ENCODE data around the gene CCR6.
"Not testable (repeated sequence)": the region's sequence is repeated elsewhere in the genome, so short reads cannot be mapped to it uniquely, and the experiment has no call there.

The CCR6 gene

DNA sequence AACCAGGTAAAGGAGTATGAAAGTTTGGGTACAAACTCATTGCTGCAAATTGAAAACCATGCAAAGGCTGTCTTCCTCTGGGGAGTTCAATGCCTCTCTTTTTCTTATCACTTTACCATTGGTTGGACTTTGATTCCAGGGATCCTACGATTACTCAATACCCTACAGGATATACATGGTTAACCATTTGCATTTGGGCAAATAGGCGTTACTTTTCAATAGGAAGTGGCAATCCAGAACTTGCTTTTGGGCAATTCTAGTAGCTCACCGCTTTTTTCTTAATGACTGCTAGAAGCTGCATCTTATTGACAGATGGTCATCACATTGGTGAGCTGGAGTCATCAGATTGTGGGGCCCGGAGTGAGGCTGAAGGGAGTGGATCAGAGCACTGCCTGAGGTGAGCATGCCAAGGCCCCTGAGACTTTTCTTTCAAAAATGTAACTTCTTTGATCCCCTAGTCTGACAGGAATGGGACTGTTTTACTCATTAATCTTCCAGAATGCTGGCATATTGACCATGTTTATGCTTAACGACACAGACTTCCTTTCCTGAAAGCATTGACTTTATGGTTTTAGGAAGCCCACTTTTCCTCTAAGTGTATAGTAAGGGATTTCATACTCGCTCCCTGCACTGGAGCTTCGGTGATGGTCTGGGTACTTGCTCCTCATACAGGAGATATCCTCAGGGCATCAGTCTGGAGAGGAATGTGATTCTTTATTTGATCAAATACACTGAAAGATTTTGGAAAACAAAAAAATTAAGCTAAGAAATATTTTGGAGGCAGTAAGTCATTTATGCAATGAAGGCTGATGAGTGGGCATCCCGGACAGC lies at the start of gene CCR6:
Gene CCR6, plus strand, starts transcription at position 270 of the 831 bp plus-strand sequence. CDS start 13,039 bp downstream, outside the sequence.
- in situ Hi-C loops (cut with HindIII; ENCODE audit: low sequenced_read_pairs): no loop called here

DNA sequence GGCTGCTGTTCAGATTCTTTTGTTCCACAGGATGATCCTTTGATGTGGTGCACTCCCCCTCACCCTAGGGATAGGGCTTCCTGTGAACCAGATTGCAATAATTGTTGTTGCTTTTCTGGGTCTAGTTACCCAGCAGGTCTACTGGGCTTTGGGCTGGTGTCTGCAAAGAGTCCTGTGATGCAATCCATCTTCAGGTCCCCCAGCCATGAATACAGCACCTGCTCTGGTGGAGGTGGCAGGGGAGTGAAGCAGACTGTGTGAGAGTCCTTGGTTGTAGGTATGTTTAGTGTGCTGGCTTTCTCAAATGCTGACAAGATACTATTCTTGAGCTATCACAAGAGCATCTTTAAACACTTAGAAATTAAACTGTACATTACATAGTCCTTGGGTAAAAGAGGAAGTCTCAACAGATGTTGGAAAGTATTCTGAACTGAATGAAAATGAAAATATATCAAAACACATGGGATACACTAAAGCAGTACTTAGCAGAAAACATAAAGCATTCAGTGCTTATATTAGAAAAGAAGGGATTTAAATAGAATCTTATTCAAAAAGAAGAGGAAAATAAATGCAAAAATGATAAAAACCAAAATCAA lies 49.1 kb upstream of the CCR6 start:
- in situ Hi-C loops (cut with HindIII; ENCODE audit: low sequenced_read_pairs): no loop called here

DNA sequence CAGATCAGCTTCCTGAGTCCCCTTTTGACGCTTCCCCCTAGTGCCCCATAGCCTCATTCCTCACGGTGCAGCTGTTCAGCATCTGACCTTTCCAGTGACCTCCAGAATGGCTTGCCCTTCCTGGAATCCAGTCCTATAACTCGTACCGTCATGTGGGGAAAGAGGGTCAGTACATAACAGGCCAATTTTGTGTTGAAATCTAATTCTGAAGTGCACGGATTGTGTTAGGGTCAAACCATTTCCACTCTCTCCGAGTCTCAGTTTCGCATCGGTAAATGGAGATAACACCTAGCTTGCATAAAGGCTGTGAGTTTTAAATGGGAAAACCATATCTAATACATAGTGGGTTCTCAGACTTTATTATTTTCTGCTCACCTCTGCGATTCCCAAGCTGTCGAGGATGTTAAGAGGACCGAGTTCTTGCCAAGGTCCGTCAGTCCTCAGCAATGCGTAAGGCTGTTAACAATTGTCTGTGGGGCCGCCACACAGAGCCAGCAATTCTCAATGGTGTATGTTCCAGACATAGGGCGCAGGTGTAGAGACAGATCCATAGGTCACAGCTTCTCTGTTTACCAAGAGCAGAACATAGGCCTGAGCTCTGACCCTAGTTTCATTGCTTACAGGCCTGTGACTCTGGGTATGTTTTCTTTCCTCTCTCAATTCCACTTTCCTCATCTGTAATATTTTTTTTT lies 45.5 kb upstream of the CCR6 start:
- in situ Hi-C loops (cut with HindIII; ENCODE audit: low sequenced_read_pairs): no loop called here

DNA sequence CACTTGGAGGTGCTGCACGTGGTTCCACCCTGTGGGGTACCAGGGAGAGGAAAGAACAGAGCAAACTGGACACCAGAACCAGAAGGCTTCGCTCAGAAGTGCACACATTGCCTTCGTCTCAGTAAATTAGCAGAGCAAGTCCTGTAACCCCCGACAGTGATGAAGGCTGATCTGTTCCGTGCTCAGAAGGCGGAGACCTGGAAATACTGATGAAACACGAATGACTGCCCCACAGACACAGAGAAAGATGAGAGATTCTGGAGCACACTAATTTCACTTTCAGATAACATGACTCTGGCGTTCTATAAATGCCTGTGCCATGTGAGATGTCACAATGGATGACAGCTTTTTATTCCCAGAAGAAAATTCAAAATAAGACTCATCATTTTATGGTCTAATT lies 44.2 kb upstream of the CCR6 start:
- in situ Hi-C loops (cut with HindIII; ENCODE audit: low sequenced_read_pairs): no loop called here

DNA sequence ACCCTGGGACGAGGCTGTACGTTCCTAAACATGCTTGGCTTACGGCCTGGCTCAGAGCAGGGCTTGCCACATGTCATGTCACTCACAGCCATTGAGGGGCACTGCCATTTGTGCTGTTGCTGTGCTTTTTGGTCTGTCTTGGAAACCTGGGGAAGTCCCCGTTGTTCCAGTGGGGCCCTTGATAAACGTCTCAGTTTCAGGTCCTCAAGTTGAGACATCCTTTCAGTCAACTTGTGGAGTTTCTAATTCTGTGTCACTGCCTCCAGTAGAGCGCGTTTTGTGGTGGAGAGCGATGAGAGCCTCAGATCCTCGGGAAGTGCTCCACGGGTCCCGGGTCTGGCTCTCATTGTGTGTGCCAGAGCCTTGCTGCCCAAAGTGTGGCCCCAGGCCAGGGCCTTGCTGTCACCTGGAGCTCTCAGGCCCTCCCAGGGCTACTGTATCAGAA lies 43.0 kb upstream of the CCR6 start:
- in situ Hi-C loops (cut with HindIII; ENCODE audit: low sequenced_read_pairs): no loop called here

DNA sequence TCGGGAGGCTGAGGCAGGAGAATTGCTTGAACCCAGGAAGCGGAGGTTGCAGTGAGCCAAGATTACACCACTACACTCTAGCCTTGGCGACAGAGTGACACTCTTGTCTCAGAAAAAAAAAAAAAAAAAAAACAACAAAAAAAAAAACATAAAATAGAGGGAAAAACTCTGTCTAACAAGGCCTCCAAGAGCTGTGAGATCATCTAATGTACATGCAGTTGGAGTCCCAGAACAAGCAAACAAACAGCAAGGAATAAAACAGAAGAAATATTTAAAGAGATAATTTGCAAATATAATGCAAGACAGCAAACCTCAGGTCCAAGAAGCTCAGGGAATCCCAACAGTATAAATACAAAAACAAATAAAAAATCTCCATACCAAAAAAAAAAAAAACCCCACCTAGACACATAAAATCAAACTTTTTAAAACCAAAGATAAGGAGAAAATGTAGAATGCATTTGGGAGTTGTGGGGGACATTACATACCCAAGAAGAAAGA lies 35.0 kb upstream of the CCR6 start:
- in situ Hi-C loops (cut with HindIII; ENCODE audit: low sequenced_read_pairs): no loop called here

DNA sequence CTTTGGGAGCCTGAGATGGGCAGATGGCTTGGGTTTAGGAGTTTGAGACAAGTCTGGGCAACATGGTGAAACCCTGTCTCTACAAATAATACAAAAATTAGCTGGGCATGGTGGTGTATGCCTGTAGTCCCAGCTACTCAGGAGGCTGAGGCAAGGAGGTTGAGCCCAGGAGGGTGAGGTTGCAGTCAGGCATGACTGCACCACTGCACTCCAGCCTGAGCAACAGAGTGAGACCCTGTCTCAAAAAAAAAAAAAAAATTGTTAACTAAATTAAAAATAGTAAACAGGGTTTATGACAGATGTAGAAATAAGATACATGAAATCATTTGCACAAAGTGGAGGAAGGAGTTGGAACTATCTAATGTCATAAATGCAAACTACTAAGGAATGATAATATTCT lies 34.2 kb upstream of the CCR6 start:
- in situ Hi-C loops (cut with HindIII; ENCODE audit: low sequenced_read_pairs): not testable (repeated sequence)

DNA sequence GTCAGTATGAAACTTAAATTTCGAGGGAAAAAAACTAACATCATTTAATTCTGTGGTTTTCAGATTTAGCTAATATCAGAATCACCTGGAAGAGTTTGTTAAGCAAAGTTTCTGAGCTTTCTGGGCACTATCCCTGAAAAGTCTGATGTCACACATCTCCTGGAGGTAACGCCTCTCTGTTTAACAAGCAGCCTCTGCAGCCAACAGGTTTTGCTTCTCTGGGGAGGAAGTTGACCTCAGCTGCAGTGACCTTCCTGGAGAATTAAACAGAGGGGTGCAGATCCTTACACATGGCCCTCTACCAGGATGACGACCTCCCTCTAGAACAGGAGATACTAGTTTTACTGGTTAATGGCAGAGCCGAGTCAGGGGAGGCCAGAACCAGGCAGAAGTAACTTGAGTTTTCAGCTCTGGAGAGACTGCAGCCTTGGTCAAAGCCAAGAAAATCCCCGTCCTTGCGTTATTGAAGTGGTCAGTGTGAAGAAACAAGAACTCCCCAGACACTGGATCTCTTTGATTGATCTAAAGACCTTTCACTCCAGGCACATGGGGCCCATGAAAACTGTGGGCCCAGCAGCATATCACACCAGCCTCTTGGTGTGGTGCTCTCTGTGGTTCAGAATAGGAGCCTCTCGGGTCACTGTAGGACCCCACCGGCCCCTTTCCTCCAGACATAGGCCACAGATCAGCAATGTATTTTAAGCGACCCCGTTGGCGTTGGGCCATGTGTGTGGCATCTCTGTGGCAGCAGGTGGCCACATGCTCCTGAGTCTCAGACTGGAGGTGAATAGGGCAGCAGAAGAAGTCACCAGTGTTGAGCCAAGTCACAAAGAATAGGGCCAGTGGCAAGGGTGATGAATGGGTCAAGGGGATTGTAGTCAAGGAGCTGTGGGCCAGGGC lies 33.4 kb upstream of the CCR6 start:
- in situ Hi-C loops (cut with HindIII; ENCODE audit: low sequenced_read_pairs): no loop called here

DNA sequence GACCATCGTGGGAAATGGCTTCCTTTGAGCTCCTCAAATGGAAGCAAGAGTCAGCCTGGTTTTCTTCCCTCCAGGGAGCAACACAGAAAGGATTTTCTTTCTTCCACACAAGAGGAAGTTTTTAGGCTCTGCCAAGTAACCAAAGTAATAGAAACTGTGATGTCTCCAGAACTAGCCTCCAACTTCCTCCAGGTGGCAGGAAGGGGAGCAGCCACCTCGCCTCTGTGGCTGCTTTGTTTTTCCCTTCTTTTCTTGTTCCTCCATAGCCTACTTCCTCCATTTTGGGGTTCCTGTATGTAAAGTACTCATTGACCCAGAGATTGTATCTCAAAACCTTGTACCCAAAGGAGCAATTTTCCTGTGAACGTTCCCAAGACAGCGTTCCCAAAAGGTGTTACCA lies 32.7 kb upstream of the CCR6 start:
- in situ Hi-C loops (cut with HindIII; ENCODE audit: low sequenced_read_pairs): no loop called here

DNA sequence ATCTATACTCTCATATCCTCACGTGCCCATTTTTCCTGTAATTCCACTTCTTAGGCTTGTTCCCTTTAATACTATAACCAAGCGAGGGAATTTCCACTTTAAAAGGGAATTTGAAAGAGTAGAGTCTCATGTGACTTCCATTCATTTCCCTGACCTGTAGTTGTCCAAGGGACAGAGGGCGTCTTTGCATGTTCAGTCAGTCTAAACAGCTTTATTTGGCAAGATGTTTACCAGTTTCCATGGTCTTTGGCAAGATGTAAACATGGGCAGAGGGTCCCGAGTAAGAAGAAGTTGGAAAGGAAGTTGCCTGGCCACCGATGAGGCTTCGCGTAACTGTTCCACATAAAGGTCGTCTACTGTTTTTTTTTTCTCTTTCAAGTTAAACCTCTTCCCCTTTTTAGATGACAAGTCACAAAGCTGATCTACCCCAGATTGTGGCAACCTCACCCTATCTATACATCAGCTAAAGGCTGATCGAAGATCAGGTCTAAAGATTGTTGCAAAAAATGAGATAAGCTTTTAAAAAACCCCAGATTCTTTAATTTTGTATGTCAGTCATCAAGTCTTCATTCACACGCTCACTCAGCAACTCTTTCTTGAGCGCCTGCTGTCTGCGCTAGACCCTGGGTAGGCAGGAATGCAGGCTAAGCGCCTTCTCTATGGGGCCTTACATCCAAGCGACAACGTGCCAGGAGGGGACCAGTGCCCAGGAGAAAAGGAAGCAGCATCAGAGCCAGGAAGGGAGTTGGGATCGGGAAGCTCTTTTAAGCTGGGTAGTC lies 31.7 kb upstream of the CCR6 start:
- in situ Hi-C loops (cut with HindIII; ENCODE audit: low sequenced_read_pairs): no loop called here

DNA sequence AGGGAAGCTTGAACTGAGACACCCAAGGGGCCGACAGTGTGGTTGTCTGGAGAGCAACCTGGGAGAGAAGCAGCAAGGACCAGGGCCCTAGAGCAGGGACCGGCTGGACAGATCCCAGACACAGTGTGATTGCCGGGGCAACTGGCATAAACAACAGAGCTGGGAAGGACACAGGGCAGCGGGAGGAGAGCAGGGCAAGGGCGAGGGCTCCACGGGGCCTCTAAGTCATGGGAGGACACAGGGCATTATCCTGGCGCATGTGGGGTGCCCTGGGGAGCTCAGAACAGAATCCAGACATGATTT lies 31.1 kb upstream of the CCR6 start:
- in situ Hi-C loops (cut with HindIII; ENCODE audit: low sequenced_read_pairs): no loop called here

DNA sequence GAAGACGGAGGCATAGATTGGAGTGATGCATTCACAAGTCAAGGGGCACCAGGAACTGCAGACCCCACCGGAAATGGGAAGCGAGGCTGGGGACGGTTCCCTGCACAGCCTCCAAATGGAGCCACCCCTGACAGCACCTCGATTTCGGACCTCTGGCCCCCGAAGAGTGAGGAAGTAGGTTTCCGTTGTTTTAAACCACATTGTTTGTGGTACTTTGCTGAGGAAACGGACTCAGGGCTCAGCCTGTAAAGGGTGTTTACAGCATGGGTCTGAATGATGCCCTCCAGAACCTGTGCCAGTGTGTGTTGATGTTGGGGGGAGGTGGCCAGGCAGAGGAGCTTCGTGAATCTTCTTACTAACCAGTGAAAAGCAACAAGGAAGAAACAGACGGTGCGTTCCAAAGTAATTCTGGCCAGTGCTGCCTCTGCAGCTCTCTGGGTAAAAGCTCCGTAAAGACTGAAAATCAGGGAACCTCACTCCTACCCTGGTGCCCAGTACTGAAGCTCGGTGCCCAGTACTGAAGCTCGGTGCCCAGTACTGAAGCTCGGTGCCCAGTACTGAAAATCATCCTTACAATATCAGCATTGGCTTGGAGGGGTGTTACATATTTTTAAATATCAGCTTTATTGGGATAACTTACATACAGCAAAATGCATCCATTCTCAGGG lies 30.1 kb upstream of the CCR6 start:
- in situ Hi-C loops (cut with HindIII; ENCODE audit: low sequenced_read_pairs): no loop called here

DNA sequence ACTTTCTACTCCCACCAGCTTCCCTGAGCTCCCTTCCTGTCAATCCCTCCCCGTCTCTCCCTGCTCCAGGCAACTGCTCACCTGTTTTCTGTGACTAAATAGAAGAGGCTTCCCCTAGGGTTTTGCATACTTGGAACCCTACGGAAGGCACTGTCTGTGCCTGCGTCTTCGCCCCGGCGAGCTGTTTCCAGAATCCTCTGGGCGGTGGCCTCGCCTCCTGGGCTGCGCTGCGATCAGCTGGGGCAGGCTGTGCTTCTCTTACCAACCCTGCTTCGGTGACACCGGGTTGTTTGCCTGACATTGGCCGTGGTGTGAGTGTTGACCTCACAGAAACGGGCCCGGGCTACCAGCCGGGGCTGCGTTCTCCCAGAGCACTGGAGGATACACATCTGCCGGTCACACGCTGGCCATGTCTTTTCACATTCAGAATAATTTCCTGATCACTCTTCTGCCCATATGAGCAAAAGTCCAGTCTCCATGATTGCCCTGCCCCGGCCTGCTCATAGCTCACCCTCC lies 29.4 kb upstream of the CCR6 start:
- in situ Hi-C loops (cut with HindIII; ENCODE audit: low sequenced_read_pairs): no loop called here

DNA sequence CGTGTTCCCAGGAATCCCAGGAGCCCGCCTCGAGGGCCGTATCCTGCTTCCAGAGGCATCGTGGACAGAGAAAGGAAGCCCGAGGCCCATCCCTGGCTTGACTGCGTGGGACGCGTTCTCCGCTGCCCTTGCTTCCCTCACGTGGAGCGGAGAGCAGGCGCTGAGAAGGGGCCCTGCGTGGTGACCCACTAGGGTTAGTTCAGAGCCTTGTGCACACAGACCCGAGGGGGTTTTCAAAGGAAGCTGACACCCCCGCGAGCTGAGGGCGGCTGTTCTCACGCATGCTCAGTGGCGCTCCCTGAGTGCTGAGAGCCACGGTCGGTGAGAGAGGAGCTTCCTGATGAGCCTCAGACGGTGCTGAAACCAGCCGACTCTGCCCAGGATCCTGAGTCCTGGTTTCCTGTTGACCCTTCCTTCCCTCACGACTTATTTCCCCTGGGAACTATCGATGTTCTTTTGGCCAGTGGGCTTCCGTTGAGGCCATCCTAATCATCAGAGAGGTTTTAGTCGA lies 28.9 kb upstream of the CCR6 start:
- in situ Hi-C loops (cut with HindIII; ENCODE audit: low sequenced_read_pairs): no loop called here

DNA sequence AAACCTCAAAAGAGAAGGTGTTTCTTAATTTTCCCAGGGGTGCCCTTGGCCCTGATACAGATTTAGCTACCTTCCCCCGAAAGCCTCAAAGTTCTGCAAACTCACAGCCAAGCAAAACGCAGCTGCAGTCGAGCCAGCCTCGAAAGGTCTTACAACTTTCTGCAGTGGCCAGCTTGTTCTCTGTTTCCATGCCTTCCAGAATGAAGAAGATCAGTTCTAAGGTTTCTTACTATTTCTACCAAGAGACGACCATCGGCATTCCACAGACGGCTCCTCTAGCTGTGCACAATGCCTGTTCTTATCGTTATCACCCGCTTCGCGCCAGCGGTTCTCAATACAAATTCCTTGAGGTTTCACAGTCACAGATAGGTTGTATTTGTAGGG lies 28.5 kb upstream of the CCR6 start:
- in situ Hi-C loops (cut with HindIII; ENCODE audit: low sequenced_read_pairs): no loop called here

DNA sequence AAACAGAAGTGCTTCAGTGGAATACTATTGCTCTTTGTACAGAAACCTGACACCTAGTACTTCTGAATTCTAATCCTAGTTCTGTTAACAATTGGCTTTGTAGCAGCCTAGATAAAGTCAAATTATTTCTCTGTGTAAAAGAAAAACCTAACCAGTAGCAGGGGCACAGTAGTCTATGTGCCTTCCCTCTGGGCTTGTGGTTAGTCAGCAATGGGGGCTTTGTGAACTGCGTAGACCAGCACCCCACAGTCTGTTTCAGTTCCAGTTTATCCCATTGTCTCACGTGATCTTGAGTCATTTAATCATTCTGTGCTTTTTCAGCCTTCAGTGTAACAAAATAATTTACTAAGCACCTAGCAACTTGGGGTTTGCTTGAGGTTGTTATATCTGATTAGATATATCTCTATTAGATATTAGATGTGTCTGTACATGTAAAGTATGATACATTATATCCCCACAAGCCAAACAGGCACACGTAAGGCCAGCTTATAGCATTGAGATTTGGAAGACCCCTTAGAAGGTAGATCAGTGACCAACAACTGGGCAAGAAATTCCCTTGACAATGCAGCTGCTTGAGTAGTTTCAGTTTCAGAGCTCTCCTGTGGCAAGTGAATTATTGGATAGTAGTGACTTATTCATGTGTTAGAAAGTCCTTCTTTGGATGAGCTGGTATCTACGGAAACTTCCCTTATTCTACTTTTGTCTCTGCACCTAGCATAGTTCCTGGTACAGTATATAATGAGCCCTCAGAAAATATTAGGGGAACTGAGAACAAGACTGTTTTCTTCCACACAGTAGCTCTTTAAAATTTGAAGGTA lies 27.9 kb upstream of the CCR6 start:
- in situ Hi-C loops (cut with HindIII; ENCODE audit: low sequenced_read_pairs): no loop called here

DNA sequence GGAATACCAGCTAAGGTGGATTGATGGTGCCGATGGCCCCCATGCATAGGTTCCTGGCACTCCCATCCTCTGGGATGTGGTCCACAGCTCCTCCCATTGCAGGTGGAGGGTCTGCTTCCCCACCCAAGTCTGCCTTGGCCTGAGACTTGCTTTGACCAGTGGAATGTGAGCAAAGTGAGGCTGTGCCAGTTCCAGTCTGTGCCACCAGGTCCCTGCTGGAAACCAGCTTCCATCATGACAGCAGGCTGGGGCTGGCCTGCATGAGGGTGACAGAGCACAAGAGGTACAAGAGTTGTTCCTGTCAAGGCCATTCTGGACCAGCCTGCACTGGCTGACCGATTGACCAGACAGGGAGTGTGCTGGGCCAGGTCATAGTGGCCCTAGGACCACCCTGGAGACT lies 27.0 kb upstream of the CCR6 start:
- in situ Hi-C loops (cut with HindIII; ENCODE audit: low sequenced_read_pairs): no loop called here

DNA sequence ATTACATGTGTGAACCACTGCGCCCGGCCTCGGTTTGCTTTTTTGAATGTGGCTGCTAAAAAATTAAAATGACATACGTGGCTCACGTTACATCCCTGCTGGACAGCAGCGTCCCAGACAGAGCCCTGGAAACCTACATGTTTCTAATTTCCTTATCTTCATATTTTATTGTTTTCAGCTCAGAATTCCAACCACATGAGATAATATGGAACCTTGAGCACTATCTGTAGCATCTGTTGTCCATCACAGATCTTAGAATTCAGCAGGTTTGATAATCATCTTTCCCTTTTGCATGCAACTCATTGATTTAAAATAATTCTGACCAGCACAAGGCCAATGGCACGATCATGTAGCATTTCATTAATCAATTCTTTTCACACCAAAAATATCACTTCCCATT lies 25.9 kb upstream of the CCR6 start:
- in situ Hi-C loops (cut with HindIII; ENCODE audit: low sequenced_read_pairs): no loop called here

All from DLD1 (cell line).